SK-N-DZ (cell line): ENCODE measurements around the gene AGAP1.

ENCODE experiments used
- DNase-seq: peaks from one replicate; pipeline ENCODE4 v3.0.0-alpha.2; 2015; ENCODE audit warnings: low spot score

AGAP1 gene

DNA sequence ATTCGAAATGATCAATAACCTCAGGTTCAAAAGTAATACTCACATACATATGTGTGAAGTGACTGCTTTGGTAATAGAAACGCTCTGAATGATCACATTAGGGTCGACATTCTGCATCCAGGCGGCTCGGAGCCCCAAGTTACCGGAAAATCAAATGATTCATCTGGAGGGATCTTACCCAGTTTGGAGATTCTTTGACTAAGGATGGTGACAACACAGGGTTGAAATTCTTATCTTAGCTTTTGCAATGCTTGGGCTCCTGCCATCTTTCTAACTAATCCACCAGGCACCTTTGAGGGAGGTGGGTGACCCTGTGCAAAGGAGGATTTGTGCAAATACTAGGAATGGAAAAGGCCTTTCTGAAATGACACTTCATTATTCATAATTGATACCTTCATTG lies 663.5 kb downstream of the AGAP1 start:
- no peak for DNase-seq

- DNase-seq = no peak
Measured at GRCh38 chr2:236157815-236158498, 664.1 kb downstream of the AGAP1 start.

DNA sequence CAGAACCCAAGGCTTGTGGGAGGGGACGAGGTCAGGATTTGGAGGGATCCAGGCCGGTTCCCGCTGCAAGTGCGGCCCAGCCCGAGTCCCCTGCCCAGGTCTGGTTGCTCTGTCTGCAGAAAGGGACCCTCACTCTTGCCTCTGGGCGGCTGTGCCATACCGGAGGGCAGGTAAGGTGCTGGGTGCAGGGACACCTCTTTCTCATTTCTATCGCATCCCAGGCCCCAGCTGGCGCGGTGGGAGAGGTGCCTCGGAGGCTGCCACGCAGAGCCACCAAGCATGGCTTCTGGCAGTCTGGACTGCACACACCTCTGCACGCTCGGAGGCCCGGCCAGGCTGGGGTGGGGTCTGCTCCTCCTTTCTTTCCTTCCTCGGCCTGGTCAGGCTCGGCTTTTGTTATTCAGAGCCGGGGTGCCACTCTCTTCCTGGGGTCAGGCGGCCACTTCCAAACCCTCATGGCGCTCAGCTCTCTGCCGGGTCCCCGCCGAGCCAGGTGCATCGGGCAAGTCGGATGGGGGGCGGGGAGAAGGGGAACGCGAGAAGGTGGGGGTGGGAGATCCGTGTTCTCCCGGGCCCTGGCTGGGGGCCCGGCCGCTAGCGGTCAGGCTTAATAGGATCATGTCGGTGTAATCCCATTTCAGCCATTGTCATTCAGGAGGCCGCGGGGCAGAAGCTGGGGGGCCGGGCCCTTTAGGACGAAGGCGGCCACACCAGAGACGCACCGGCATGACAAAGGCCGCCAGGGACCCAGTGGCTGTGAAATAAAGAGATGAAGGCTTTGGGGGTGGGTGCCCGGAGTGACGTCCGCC lies 665.3 kb downstream of the AGAP1 start:
- no peak for DNase-seq

- no peak for DNase-seq
Measured at GRCh38 chr2:236159778-236160170, 665.9 kb downstream of the AGAP1 start.

- DNase-seq = no peak
Measured at GRCh38 chr2:236160366-236161081, 666.7 kb downstream of the AGAP1 start.

DNA sequence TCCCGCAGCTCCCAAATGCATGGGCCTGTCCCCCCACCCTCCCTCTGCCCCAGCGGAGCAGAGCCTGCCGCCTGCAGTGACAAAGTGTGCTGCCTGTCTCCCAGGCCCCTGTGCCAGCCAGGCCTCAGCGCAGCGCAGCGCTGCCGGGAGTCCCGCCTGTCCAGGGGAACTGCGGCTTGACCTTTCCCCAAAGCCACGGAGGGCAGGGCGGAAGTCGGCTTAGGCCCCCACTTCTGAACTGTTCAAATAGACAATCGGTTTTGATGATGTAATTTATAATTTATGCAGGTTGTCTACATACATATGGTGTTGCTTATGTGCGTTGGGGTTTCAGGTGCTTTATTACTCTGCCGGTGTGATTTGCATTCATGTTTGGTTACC lies 667.2 kb downstream of the AGAP1 start:
- no peak for DNase-seq

GRCh38 chr2:236161531-236161930 lies 667.7 kb downstream of the AGAP1 start:
- no peak for DNase-seq

DNA sequence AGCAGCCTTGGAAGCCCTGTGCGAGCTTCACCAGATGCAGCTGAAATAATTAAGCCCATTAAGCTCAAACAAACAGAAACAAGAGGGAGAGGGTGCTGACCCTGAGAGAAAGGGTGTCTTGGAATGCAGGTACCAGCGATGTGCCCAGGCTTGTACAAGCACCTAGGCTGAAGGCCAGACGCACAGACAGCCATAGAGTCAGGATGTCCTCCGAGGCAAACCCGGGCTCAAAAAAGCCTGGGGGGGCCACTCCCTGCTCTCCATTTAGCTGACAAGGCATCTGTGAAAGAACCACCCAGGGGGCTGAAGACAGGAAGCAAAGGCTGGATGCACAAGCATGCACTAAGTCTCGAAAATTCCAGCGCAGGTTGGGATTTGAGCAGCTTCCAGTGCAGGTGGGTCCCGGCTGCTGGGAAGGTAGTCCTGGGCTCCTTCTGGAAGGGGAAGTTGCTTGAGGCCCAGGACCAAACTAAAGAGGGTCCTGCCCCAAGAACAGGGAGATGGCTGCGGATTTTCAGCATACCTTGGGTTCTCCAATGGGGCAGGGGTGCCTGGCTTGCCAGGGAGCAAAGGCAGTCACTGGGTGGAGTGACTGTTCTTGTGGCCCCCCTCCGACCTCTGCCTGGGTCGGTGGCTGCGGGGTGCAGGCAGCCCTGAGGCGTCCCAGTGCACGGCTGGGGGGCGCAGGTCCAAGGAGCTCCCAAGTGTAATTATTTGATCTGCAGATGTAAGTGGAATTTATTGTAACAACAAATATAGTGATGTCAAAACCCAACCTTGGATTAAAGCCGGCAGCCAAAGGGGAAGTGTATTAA lies 668.4 kb downstream of the AGAP1 start:
- DNase-seq = no peak

GRCh38 chr2:236162882-236163470 lies 669.1 kb downstream of the AGAP1 start:
- no peak for DNase-seq

GRCh38 chr2:236163471-236164200 lies 669.8 kb downstream of the AGAP1 start:
- DNase-seq = no peak

DNA sequence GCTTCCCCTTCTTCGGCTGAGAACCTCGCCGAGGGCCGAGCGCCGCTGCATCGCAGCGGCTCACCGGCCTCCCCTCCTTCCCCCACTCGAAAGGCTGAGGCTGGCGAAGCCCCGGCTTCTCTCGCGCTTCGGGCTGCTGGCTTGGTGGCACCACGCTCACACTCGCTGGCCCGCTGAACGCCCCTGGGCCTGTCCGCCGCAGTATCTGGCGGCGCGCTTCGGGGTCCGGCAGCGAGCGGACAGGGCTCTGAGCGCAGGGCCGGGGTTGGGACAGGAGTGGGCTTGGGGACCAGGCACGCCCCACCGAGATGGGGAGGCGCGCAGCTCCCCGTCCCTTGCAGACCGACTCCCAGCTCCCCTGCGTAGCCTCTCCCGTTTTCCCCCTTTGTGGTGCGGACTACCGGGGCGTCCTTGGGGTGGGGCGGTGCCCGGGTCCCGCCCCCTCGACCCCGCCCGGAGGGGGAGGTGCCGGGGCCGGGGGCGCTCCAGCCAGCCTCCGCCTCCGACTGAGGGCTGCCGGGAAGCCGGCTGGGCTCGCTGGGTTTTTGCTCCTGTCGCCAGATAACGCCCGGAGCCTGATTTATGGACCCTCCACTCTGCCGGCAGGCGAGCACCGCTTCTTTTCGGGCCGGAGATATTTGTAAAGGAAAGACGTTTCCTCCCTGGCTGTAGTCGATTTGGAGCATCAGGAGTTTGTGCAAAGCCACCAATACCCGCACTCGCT lies 670.5 kb downstream of the AGAP1 start:
- no peak for DNase-seq

- no peak for DNase-seq
Measured at GRCh38 chr2:236164925-236165841, 671.3 kb downstream of the AGAP1 start.

- DNase-seq = no peak
Measured at GRCh38 chr2:236165842-236166795, 672.3 kb downstream of the AGAP1 start.

- no peak for DNase-seq
Measured at GRCh38 chr2:236166796-236167296, 673.0 kb downstream of the AGAP1 start.

DNA sequence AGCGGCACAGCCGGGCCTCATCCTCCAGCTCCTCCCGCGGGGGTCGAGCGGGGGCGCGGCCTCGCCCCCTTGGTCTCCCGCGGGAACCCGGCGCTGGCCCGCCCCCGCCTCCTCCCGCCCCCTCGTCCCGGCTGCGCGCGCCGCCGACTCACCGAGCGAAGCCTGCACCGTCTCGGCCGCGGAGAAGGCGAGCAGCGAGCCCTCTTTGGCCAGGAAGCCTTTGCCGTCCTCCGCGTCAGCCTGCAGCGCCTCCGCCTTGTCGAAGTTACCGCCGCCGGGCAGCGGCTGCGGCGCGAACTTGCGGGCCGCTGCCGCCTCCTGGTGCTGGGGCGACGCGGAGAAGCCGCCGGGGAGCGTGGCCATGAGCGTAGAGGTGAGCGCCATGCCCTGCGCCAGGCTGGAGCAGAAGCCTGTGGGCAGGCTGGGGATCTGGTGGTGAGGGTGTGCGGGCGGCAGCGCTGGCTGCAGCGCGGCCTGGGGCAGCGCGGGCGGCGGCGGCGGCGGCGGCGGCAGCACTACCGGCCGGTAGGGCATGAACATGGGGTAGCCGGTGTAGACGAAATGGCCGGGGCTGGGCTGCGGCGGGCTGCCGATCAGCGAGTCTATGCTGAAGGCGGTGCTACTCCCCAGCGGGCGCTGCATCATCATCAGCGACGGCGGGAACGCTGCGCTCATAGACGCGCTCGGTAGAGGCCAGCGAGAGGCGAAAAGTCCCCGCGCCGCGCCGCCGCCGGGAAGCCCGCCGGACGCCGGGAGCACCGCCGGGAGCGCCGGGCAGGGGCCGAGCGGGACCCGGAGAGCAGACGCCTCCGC lies 673.7 kb downstream of the AGAP1 start:
- no peak for DNase-seq
